Panc1 (cell line): ENCODE results near the gene NT5DC3. TPM values are rescaled to one million over a fixed set of nuclear protein-coding genes. Genes with fewer than 3 reads are reported as not detected.

Experiments
- ATAC-seq: fragments of 200-7000 bp; cut with Tn5 transposase; 2 replicates; pipeline ENCODE4 v1.9.1; 2020; ENCODE audit warnings: mild to moderate bottlenecking, moderate library complexity
- BruUV-seq: library from RNA; stranded (reverse); fragments of 400-500 nt; replicated peaks from 2 replicates; lab custom pipeline; 2021; lab: Mats Ljungman, UMichigan
- CTCF ChIA-PET: fragments of 300-600 bp; sonication (Branson Sonifier 250); formaldehyde crosslinking; loops from one replicate; lab custom pipeline; 2022; ENCODE audit warnings: antibody characterized with exemption; lab: Charles Lee
- POLR2A ChIA-PET: fragments of 300-600 bp; sonication (Branson Sonifier 250); formaldehyde crosslinking; loops from one replicate; lab custom pipeline; 2022; ENCODE audit warnings: antibody characterized with exemption; lab: Charles Lee
- DNase-seq: peaks from one replicate; pipeline ENCODE4 v3.0.0-alpha.2; 2010; ENCODE audit warnings: low read depth, low spot score
- H3K27ac ChIP-seq: 2 replicates; pipeline ENCODE4 v1.5.1; 2011; ENCODE audit warnings: mild to moderate bottlenecking, low read length, inconsistent platforms
- H3K27me3 ChIP-seq: fragments of 200-500 bp; sonication (Bioruptor generic); 2 replicates; pipeline ENCODE4 v1.6.0; 2014; ENCODE audit warnings: low read length, inconsistent platforms; ENCODE audit not compliant: control insufficient read depth, insufficient read depth
- H3K36me3 ChIP-seq: fragments of 200-500 bp; sonication (Bioruptor generic); 2 replicates; pipeline ENCODE4 v1.5.1; 2014; ENCODE audit warnings: inconsistent platforms, mild to moderate bottlenecking, low read length, moderate library complexity; ENCODE audit not compliant: control insufficient read depth, insufficient read depth
- H3K4me1 ChIP-seq: 2 replicates; pipeline ENCODE4 v1.5.1; 2011; ENCODE audit warnings: inconsistent platforms, mild to moderate bottlenecking, low read length, moderate library complexity; ENCODE audit not compliant: control insufficient read depth, insufficient read depth
- H3K4me3 ChIP-seq, 2 experiments: 2 replicates each; pipeline ENCODE4 v1.5.1; 2011 to 2012; ENCODE audit warnings: low read depth in 2 of 2, low read length in 2 of 2, mild to moderate bottlenecking in 2 of 2, inconsistent platforms in 1 of 2, moderate library complexity in 1 of 2
- H3K9me3 ChIP-seq: fragments of 200-500 bp; sonication (Bioruptor generic); 2 replicates; pipeline ENCODE4 v1.5.1; 2014; ENCODE audit warnings: low read depth, mild to moderate bottlenecking, inconsistent platforms, low read length, moderate library complexity; ENCODE audit not compliant: control insufficient read depth, insufficient read depth
- POLR2AphosphoS5 ChIP-seq: IDR thresholded peaks from 2 replicates; pipeline ENCODE4 v1.6.1; 2012; ENCODE audit warnings: mild to moderate bottlenecking, low read depth, low read length, moderate library complexity
- SIN3A ChIP-seq: IDR thresholded peaks from 2 replicates; pipeline ENCODE4 v1.6.1; 2012; ENCODE audit warnings: low read depth, mild to moderate bottlenecking, low read length, moderate library complexity, borderline replicate concordance; ENCODE audit not compliant: insufficient read depth
- TCF7L2 ChIP-seq: IDR thresholded peaks from 2 replicates; pipeline ENCODE4 v1.6.1; 2011; ENCODE audit warnings: mild to moderate bottlenecking, low read depth, low read length, inconsistent platforms
- in situ Hi-C: cut with HindIII; loops from 2 replicates; pipeline ENCODE4 v1.10.0; 2016; ENCODE audit warnings: low sequenced_read_pairs, low pct_unique_long_range_greater_than_20kb
- intact Hi-C: fragments of 100-400 bp; cut with micrococcal nuclease; formaldehyde crosslinking; loops from one replicate; pipeline ENCODE4 v1.10.0; 2022; ENCODE audit not compliant: unreplicated experiment
- total RNA-seq: library from RNA; stranded (reverse); gene quantifications from one replicate; pipeline ENCODE4 v1.2.1, GENCODE V29; 2021; ENCODE audit not compliant: unreplicated experiment
- TF ChIP-seq, protein P1 (sequence below): fragments of 450-650 bp; IDR thresholded peaks from 2 replicates; pipeline ENCODE4 v1.5.1; 2017; ENCODE audit warnings: mild to moderate bottlenecking
- TF ChIP-seq, protein P2 (sequence below), 2 experiments: IDR thresholded peaks; 2 replicates each; pipeline ENCODE4 v1.6.1; 2011 to 2012; ENCODE audit warnings: low read depth in 2 of 2, control low read depth in 1 of 2, low read length in 1 of 2, mild to moderate bottlenecking in 1 of 2, moderate library complexity in 1 of 2; ENCODE audit not compliant: insufficient read depth in 1 of 2

The NT5DC3 gene
- total RNA-seq, 1 experiment from 2014 or later, result 24.9 TPM

DNA sequence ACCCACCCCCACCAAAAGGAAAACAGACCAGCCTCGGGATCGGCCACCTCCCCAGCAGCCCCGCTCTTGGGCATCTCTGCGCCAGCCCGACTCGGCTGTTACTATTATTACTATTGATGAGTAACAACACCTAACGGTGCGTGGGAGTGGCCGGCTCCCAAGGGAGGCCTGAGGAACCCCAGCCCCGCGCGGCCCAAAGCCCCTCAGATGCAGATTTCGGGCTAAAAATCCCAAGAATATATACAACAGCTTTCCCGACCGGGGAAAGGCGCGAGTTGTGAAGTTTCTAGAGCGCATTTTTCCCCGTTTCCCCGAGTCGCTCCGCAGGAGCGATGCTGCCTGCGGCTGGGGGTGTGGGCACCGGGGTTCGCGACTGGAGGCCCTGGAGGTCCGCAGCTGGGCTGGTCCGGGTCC lies 565 bp downstream of the NT5DC3 start:
- TF ChIP-seq TCF7L2 (no peak), SIN3A (no peak), POLR2AphosphoS5 (no peak)
- TF ChIP-seq, protein P1, sequence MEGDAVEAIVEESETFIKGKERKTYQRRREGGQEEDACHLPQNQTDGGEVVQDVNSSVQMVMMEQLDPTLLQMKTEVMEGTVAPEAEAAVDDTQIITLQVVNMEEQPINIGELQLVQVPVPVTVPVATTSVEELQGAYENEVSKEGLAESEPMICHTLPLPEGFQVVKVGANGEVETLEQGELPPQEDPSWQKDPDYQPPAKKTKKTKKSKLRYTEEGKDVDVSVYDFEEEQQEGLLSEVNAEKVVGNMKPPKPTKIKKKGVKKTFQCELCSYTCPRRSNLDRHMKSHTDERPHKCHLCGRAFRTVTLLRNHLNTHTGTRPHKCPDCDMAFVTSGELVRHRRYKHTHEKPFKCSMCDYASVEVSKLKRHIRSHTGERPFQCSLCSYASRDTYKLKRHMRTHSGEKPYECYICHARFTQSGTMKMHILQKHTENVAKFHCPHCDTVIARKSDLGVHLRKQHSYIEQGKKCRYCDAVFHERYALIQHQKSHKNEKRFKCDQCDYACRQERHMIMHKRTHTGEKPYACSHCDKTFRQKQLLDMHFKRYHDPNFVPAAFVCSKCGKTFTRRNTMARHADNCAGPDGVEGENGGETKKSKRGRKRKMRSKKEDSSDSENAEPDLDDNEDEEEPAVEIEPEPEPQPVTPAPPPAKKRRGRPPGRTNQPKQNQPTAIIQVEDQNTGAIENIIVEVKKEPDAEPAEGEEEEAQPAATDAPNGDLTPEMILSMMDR, result no peak
- TF ChIP-seq, protein P2, sequence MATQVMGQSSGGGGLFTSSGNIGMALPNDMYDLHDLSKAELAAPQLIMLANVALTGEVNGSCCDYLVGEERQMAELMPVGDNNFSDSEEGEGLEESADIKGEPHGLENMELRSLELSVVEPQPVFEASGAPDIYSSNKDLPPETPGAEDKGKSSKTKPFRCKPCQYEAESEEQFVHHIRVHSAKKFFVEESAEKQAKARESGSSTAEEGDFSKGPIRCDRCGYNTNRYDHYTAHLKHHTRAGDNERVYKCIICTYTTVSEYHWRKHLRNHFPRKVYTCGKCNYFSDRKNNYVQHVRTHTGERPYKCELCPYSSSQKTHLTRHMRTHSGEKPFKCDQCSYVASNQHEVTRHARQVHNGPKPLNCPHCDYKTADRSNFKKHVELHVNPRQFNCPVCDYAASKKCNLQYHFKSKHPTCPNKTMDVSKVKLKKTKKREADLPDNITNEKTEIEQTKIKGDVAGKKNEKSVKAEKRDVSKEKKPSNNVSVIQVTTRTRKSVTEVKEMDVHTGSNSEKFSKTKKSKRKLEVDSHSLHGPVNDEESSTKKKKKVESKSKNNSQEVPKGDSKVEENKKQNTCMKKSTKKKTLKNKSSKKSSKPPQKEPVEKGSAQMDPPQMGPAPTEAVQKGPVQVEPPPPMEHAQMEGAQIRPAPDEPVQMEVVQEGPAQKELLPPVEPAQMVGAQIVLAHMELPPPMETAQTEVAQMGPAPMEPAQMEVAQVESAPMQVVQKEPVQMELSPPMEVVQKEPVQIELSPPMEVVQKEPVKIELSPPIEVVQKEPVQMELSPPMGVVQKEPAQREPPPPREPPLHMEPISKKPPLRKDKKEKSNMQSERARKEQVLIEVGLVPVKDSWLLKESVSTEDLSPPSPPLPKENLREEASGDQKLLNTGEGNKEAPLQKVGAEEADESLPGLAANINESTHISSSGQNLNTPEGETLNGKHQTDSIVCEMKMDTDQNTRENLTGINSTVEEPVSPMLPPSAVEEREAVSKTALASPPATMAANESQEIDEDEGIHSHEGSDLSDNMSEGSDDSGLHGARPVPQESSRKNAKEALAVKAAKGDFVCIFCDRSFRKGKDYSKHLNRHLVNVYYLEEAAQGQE (IDR thresholded peaks at IDR 0.05; ENCODE audit: insufficient read depth in 1 of 2, low read depth in 2 of 2, low read length in 1 of 2), result no peak
- no TSS peak for BruUV-seq
- H3K4me3 ChIP-seq, result peak overlapping the region; percentile 91 to 98
- H3K4me1 ChIP-seq, result peaks cover 25% of the 10 kb centered on the region
- CTCF ChIA-PET, result no interaction called here
- H3K9me3 ChIP-seq, result no peaks in the 10 kb centered on the region
- in situ Hi-C loops, result no loop called here
- POLR2A ChIA-PET, result no interaction called here
- DNase-seq (no peak), ATAC-seq (no peak)
- H3K36me3 ChIP-seq, result no peaks in the 10 kb centered on the region; the same call in none of the 2 replicates
- no peaks in the 10 kb centered on the region for H3K27me3 ChIP-seq
- intact Hi-C loops, result no loop called here
- H3K27ac ChIP-seq, result peak overlapping the region; percentile 86

DNA sequence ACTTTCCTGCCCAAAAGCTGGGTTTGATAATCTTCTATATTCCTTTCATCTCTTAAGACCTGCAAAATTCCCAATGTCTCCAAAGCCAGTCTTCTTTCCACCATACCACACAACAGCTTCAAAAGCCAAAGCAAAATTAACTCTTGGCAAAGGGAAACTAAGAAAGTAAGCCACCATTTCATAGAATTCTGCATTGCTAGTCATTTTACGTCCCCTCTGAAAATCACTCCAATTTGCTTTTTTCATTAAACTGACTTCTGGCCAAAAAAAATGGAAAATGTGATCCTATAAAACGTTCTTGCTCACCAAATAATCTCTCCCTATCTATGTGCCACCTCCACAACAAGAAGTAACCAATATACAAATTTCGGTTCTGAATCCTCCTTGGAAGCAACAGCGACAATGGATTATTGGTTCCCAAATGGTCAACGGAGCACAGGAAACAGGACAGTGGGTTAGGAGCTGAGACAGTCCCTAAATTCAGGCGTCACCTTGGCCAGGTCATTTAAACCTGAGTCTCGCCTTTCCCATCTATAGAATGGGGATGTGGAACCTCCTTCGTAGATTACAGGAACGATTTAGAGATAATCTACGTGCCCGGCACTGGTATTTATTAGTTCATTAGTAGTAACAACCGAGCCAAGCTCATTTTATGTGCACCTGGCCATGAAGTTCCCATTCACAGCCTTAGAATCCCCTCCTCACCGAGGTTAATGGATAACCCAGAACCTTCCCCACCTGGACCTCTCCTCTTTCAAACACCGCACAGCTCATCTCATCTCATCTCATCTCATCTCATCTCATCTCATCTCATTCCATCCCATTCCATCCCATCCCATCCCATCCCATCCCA lies 1.2 kb downstream of the NT5DC3 start:
- in situ Hi-C loops (no loop called here), intact Hi-C loops (no loop called here)
- no peak for ATAC-seq
- H3K36me3 ChIP-seq, result no peaks in the 10 kb centered on the region; the same call in none of the 2 replicates
- no peak for DNase-seq
- no peaks in the 10 kb centered on the region for H3K9me3 ChIP-seq
- no peaks in the 10 kb centered on the region for H3K27me3 ChIP-seq
- H3K4me1 ChIP-seq, result peaks cover 28% of the 10 kb centered on the region
- ChIA-PET POLR2A (no interaction called here), CTCF (no interaction called here)
- BruUV-seq, result TSS peak; percentile 91
- peak overlapping the region; percentile 91 to 98 for H3K4me3 ChIP-seq
- TF ChIP-seq SIN3A (no peak), TCF7L2 (no peak)
- TF ChIP-seq, protein P2 (IDR thresholded peaks at IDR 0.05; ENCODE audit: insufficient read depth in 1 of 2, low read depth in 2 of 2, low read length in 1 of 2), result no peak
- TF ChIP-seq, protein P1, result no peak
- H3K27ac ChIP-seq, result peak overlapping the region; percentile 86
